GM20000 (cell line): ENCODE measurements around the gene ARL15.

Source experiments
- DNase-seq: peaks from one replicate; pipeline ENCODE4 v3.0.0; 2012; ENCODE audit warnings: low spot score
- CTCF ChIP-seq: IDR thresholded peaks from 2 replicates; pipeline ENCODE4 v1.5.1; 2012; ENCODE audit warnings: mild to moderate bottlenecking, control low read depth; ENCODE audit errors: extremely low read depth, missing control alignments

Gene ARL15

DNA sequence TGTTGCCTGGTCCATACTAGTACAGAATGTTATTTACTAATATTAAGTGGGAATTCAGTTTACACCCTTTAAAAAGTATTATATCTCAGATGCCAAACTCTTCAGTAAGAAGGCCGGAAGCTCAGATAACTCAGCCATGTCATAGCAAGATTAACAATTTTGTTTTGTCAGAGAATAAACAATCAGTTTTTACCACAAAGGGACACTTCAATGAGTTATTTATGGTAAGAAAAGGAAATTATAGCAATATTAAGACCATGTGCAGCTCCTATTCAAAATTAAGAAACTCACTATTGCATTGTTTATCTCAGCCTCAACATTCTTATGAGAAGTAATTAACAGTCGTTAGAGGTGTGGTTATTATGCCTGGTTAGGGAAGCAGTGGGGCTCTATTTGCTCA is 13.1 kb upstream of the ARL15 start:
- TF ChIP-seq CTCF = no peak
- DNase-seq = no peak

DNA sequence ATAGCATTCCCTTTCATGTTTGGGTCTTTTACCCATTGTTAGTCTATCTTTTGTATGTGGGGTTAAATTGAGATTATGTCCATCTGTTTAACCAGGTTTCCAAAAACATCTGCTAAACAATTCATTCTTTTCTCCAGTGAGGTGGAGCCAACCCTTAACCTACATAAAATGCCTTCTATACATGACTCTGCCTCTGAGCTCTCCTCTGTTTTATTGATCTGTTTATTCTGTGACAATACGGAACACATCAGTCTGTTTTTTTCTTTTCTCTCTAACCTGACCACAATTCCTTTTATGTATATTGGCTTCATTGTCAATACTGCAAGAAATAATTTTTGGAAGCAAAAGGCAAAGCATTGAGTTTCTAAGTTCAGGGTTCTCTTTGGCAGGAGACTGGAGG is 9.9 kb upstream of the ARL15 start:
- DNase-seq = no peak
- TF ChIP-seq CTCF = no peak

GRCh38 chr5:54317511-54318260 is 7.3 kb upstream of the ARL15 start:
- DNase-seq = no peak
- TF ChIP-seq CTCF = no peak

DNA sequence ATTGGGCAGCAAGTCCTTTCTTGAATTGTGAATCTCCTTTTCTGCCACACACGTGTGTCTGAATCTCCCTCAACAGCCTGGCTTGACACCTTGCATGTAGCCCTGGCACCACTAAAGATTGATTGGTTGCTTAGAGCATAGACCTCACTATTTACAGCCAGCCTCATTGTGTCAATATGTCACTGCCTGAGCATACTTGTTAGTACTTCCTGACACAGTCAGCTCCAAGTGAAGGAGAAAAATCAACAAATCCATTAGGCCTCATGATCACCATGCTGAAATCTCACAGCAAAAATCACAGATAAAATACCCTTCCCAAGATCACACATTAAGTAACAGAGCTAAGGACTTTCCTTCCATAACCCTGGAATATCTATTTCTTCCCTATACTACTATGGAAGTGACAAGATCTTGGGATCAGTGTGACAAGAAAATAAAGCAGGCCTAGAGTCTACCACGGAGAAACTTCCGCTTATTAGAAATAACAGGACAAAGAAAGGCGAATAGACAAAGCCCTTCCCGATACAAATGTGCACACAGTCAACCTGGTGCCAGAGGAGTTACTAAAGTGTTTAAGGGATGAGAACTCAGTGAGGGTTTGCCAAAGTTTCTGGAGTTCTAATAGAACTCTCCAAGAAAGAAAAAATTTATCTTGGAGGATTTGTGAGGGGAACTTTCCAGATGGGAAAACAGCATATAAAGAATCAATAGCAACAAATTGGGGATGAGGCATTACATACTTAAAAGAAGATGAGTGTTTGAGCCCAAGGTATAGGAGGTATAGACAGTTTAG is 5.6 kb upstream of the ARL15 start:
- TF ChIP-seq CTCF = no peak
- DNase-seq = no peak

- no peak for TF ChIP-seq CTCF
- DNase-seq = no peak
Observed at GRCh38 chr5:54313311-54314270, 3.2 kb upstream of the ARL15 start.

GRCh38 chr5:54312499-54312898 is 2.1 kb upstream of the ARL15 start:
- no peak for TF ChIP-seq CTCF
- DNase-seq = no peak

- no peak for DNase-seq
Observed at GRCh38 chr5:54311176-54311677, 854 bp upstream of the ARL15 start.

More at GRCh38 chr5:54311176-54311677, 854 bp upstream of the ARL15 start:
- TF ChIP-seq CTCF = no peak
